ENCODE measurements around the gene PRRT3.

- TF ChIP-seq POLR2AphosphoS5 (IDR thresholded peaks at IDR 0.05; ENCODE audit: low read depth, low read length), result peak; percentile 15; the same call in 1 of the 2 replicates
- TF ChIP-seq TAF1 (IDR thresholded peaks at IDR 0.05; ENCODE audit: borderline replicate concordance, insufficient read depth, low read length), result no peak
- TF ChIP-seq SIN3A (IDR thresholded peaks at IDR 0.05; ENCODE audit: borderline replicate concordance, insufficient read depth, low read length), result no peak
- TF ChIP-seq REST (IDR thresholded peaks at IDR 0.05; ENCODE audit: insufficient read depth in 1 of 2, low read depth in 2 of 2, low read length in 2 of 2), result no peak
Measured at GRCh38 chr3:9916734-9917680, 35.2 kb downstream of the PRRT3 start, which contains the start of gene IL17RC.

Measured in PFSK-1 (cell line).